ENCODE measurements around the gene SLC13A1. TPM values are rescaled to one million over a fixed set of nuclear protein-coding genes. Genes with fewer than 3 reads are reported as not detected.

Gene SLC13A1
- total and polyA plus RNA-seq, 8 donors: 0.18 TPM; not detected in 7

GRCh38 chr7:123211545-123211944 lies 11.8 kb upstream of the SLC13A1 start:
- Histone ChIP-seq H3K4me3 (no peak overlapping the region), H3K27ac (no peak overlapping the region), H3K4me1 (peaks cover 0 to 12% (median 5%) of the 10 kb centered on the region in 4 donors), H3K27me3 (no peaks in the 10 kb centered on the region), H3K9me3 (peaks cover 0 to 12% (median 10%) of the 10 kb centered on the region in 4 donors), H3K36me3 (no peaks in the 10 kb centered on the region)
- no peak for DNase-seq
- WGBS, 5 donors: 85 to 95% (median 93%) methylated on average over 2 of the region's 2 CpGs
- TF ChIP-seq POLR2A (IDR thresholded peaks at IDR 0.05): no peak
- TF ChIP-seq POLR2AphosphoS5 (IDR thresholded peaks at IDR 0.05): no peak
- TF ChIP-seq CTCF (IDR thresholded peaks at IDR 0.05): no peak
- TF ChIP-seq EP300 (IDR thresholded peaks at IDR 0.05): no peak
- intact Hi-C loops (cut with DNase I; ENCODE audit: low total_unique reads): no loop called here

- H3K27ac ChIP-seq: no peak overlapping the region
- peaks cover 0 to 12% (median 5%) of the 10 kb centered on the region in 4 donors for H3K4me1 ChIP-seq
- peaks cover 0 to 12% (median 10%) of the 10 kb centered on the region in 4 donors for H3K9me3 ChIP-seq
- H3K27me3 ChIP-seq: no peaks in the 10 kb centered on the region
- 69 to 77% (median 74%) methylated on average over 5 of the region's 5 CpGs for WGBS, 5 donors
- H3K4me3 ChIP-seq: no peak overlapping the region
- no peaks in the 10 kb centered on the region for H3K36me3 ChIP-seq
- no peak for TF ChIP-seq POLR2A (IDR thresholded peaks at IDR 0.05)
- no peak for TF ChIP-seq POLR2AphosphoS5 (IDR thresholded peaks at IDR 0.05)
- no peak for TF ChIP-seq CTCF (IDR thresholded peaks at IDR 0.05)
- TF ChIP-seq EP300 (IDR thresholded peaks at IDR 0.05): no peak
- no peak for DNase-seq
- intact Hi-C loops (cut with DNase I; ENCODE audit: low total_unique reads): no loop called here
Measured at GRCh38 chr7:123210986-123211385, 11.2 kb upstream of the SLC13A1 start.

GRCh38 chr7:123209786-123210185 lies 10.0 kb upstream of the SLC13A1 start:
- Histone ChIP-seq H3K4me3 (no peak overlapping the region), H3K27ac (no peak overlapping the region), H3K36me3 (no peaks in the 10 kb centered on the region), H3K27me3 (no peaks in the 10 kb centered on the region), H3K4me1 (peaks cover 0 to 12% (median 5%) of the 10 kb centered on the region in 4 donors), H3K9me3 (peaks cover 0 to 6% (median 3%) of the 10 kb centered on the region in 4 donors)
- intact Hi-C loops (cut with DNase I; ENCODE audit: low total_unique reads): no loop called here
- DNase-seq: peak; percentile 54 to 78
- TF ChIP-seq POLR2A (IDR thresholded peaks at IDR 0.05) (no peak), POLR2AphosphoS5 (IDR thresholded peaks at IDR 0.05) (peak in 2 of 3 donors; percentile 83 to 84)
- 22 to 55% (median 25%) methylated on average over 3 of the region's 3 CpGs for WGBS, 5 donors

GRCh38 chr7:123208793-123209192 lies 9.0 kb upstream of the SLC13A1 start:
- Histone ChIP-seq H3K4me3 (no peak overlapping the region), H3K4me1 (peaks cover 0 to 12% (median 5%) of the 10 kb centered on the region in 4 donors), H3K27me3 (no peaks in the 10 kb centered on the region), H3K27ac (no peak overlapping the region), H3K9me3 (no peaks in the 10 kb centered on the region), H3K36me3 (no peaks in the 10 kb centered on the region)
- WGBS, 5 donors: 34 to 43% (median 39%) methylated on average over 3 of the region's 3 CpGs
- peak in 1 of 2 donors; percentile 25 for DNase-seq
- intact Hi-C loops (cut with DNase I; ENCODE audit: low total_unique reads): no loop called here
- TF ChIP-seq EP300 (IDR thresholded peaks at IDR 0.05) (no peak), CTCF (IDR thresholded peaks at IDR 0.05) (peak in 4 of 7 experiments; percentile 11 to 35 (median 22))

GRCh38 chr7:123204206-123204835 lies 4.6 kb upstream of the SLC13A1 start:
- Histone ChIP-seq H3K27me3 (no peaks in the 10 kb centered on the region), H3K9me3 (no peaks in the 10 kb centered on the region), H3K4me3 (no peak overlapping the region), H3K36me3 (no peaks in the 10 kb centered on the region), H3K4me1 (peaks cover 0 to 5% (median 0%) of the 10 kb centered on the region in 4 donors), H3K27ac (no peak overlapping the region)
- intact Hi-C loops (cut with DNase I; ENCODE audit: low total_unique reads): no loop called here
- WGBS, 5 donors: 49 to 59% (median 56%) methylated on average over 3 of the region's 3 CpGs
- no peak for DNase-seq
- no peak for TF ChIP-seq EP300 (IDR thresholded peaks at IDR 0.05)
- no peak for TF ChIP-seq POLR2AphosphoS5 (IDR thresholded peaks at IDR 0.05)
- TF ChIP-seq POLR2A (IDR thresholded peaks at IDR 0.05): no peak
- no peak for TF ChIP-seq CTCF (IDR thresholded peaks at IDR 0.05)
